Activated CD4-positive, alpha-beta T cell treated with anti-CD3 and anti-CD28 coated beads for 24 hours (primary cell): ENCODE data around the gene GPC5.
"Not testable (repeated sequence)": the region's sequence is repeated elsewhere in the genome, so short reads cannot be mapped to it uniquely, and the experiment has no call there.

Source experiments
- DNase-seq, 2 donors: peaks; one replicate each; pipeline ENCODE4 v3.0.0-alpha.2; 2020; ENCODE audit warnings: low read depth in 2 of 2

Gene GPC5

GRCh38 chr13:92640936-92641335 is 1242.5 kb downstream of the GPC5 start:
- DNase-seq = no peak

GRCh38 chr13:92649140-92649813 is 1250.9 kb downstream of the GPC5 start:
- DNase-seq = no peak

- no peak for DNase-seq
These were observed 1257.7 kb downstream of the GPC5 start for GRCh38 chr13:92656103-92656502.

GRCh38 chr13:92656648-92657047 is 1258.2 kb downstream of the GPC5 start:
- no peak for DNase-seq

GRCh38 chr13:92657565-92657964 is 1259.1 kb downstream of the GPC5 start:
- no peak for DNase-seq

- no peak for DNase-seq
These were observed 1259.9 kb downstream of the GPC5 start for GRCh38 chr13:92658293-92658692.

- DNase-seq = no peak
These were observed 1263.0 kb downstream of the GPC5 start for GRCh38 chr13:92661406-92661805.

GRCh38 chr13:92668157-92668556 is 1269.7 kb downstream of the GPC5 start:
- no peak for DNase-seq

- no peak for DNase-seq
These were observed 1271.7 kb downstream of the GPC5 start for GRCh38 chr13:92670096-92670495.

GRCh38 chr13:92671821-92672220 is 1273.4 kb downstream of the GPC5 start:
- no peak for DNase-seq

GRCh38 chr13:92676246-92676645 is 1277.8 kb downstream of the GPC5 start:
- DNase-seq = no peak

GRCh38 chr13:92677571-92677970 is 1279.2 kb downstream of the GPC5 start:
- DNase-seq = no peak

- no peak for DNase-seq
These were observed 1281.2 kb downstream of the GPC5 start for GRCh38 chr13:92679602-92680001.

GRCh38 chr13:92681239-92681638 is 1282.8 kb downstream of the GPC5 start:
- no peak for DNase-seq

- no peak for DNase-seq
These were observed 1284.6 kb downstream of the GPC5 start for GRCh38 chr13:92682832-92683517.

GRCh38 chr13:92694047-92694446 is 1295.6 kb downstream of the GPC5 start:
- no peak for DNase-seq

- DNase-seq = not testable (repeated sequence)
These were observed 1297.4 kb downstream of the GPC5 start for GRCh38 chr13:92695827-92696226.

- DNase-seq = no peak
These were observed 1318.3 kb downstream of the GPC5 start for GRCh38 chr13:92716749-92717148.

GRCh38 chr13:92717857-92718256 is 1319.4 kb downstream of the GPC5 start:
- DNase-seq = no peak

GRCh38 chr13:92719868-92720267 is 1321.4 kb downstream of the GPC5 start:
- DNase-seq = no peak

- DNase-seq = no peak
These were observed 1323.2 kb downstream of the GPC5 start for GRCh38 chr13:92721620-92722019.

- no peak for DNase-seq
These were observed 1328.7 kb downstream of the GPC5 start for GRCh38 chr13:92727118-92727517.

- no peak for DNase-seq
These were observed 1335.6 kb downstream of the GPC5 start for GRCh38 chr13:92734068-92734467.

- DNase-seq = no peak
These were observed 1336.1 kb downstream of the GPC5 start for GRCh38 chr13:92734545-92734944.
